Calu3 (cell line): ENCODE results near the gene SENP5. TPM values are rescaled to one million over a fixed set of nuclear protein-coding genes. Genes with fewer than 3 reads are reported as not detected.
"Not testable (repeated sequence)": the region's sequence is repeated elsewhere in the genome, so short reads cannot be mapped to it uniquely, and the experiment has no call there.

Source experiments
- BruUV-seq: library from RNA; stranded (reverse); fragments of 400-500 nt; replicated peaks from 2 replicates; lab custom pipeline; 2021; lab: Mats Ljungman, UMichigan
- CTCF ChIA-PET: fragments of 300-600 bp; sonication (Branson Sonifier 250); formaldehyde crosslinking; loops from one replicate; lab custom pipeline; 2022; ENCODE audit warnings: antibody characterized with exemption; lab: Charles Lee
- DNase-seq: peaks from one replicate; pipeline ENCODE4 v3.0.0; 2022
- H3K27ac Mint-ChIP-seq: one replicate; pipeline ENCODE4 v1.8.0; 2022; ENCODE audit warnings: mixed read lengths; ENCODE audit not compliant: unreplicated experiment
- H3K27me3 Mint-ChIP-seq: one replicate; pipeline ENCODE4 v1.8.0; 2022; ENCODE audit warnings: mixed read lengths; ENCODE audit not compliant: unreplicated experiment
- H3K36me3 Mint-ChIP-seq: one replicate; pipeline ENCODE4 v1.8.0; 2022; ENCODE audit warnings: mild to moderate bottlenecking, moderate library complexity, mixed read lengths; ENCODE audit not compliant: insufficient read depth, unreplicated experiment
- H3K4me1 Mint-ChIP-seq: one replicate; pipeline ENCODE4 v1.8.0; 2022; ENCODE audit warnings: mild to moderate bottlenecking, low read depth, mixed read lengths; ENCODE audit not compliant: unreplicated experiment
- H3K4me3 Mint-ChIP-seq: one replicate; pipeline ENCODE4 v1.8.0; 2022; ENCODE audit warnings: mild to moderate bottlenecking, low read depth, moderate library complexity, mixed read lengths; ENCODE audit not compliant: unreplicated experiment
- H3K9me3 Mint-ChIP-seq: one replicate; pipeline ENCODE4 v1.8.0; 2022; ENCODE audit warnings: low read depth, mixed read lengths; ENCODE audit not compliant: unreplicated experiment
- intact Hi-C: fragments of 100-400 bp; cut with micrococcal nuclease; formaldehyde crosslinking; loops from one replicate; pipeline ENCODE4 v1.10.0; 2022; ENCODE audit not compliant: unreplicated experiment
- total RNA-seq: library from RNA; stranded (reverse); gene quantifications from 2 replicates; pipeline ENCODE4 v1.2.3, GENCODE V29; 2022
- TF ChIP-seq, protein P1 (sequence below): fragments of 200-600 bp; IDR thresholded peaks from one replicate; pipeline ENCODE4 v1.8.0; 2022; ENCODE audit warnings: antibody characterized with exemption; ENCODE audit not compliant: unreplicated experiment

SENP5 gene
- total RNA-seq, 1 experiment from 2014 or later, result 35.2 TPM

DNA sequence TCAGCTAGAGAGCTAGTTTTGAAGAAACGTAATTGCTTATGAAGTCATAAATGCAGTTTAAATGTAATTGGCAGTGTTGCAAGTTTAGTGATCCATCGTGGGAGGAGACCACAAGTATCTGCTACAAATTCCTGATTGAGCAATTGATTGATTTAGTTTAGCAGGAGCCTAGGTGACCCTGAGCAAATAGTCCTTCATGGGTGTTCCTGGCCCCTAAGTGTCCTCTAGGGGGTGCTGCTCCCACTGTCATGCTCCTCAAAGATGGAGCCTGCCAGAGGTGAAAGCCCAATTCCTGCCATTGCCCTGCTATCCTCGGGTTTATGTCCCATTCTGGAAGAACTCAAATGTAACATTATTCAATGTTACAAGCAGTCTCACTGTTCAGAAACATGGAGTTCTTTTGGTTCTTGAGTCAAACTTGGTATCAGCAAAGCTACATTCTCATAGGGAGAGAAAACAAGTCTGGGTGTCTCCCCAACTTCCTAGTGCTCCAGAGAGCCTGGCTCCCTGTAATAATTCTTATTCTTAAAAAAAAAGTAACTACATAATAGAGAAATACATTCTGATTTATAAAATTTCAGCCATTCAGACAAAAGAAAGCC lies 29.8 kb upstream of the SENP5 start:
- no peak overlapping the region for H3K27ac Mint-ChIP-seq
- CTCF ChIA-PET, result no interaction called here
- BruUV-seq, result no TSS peak
- TF ChIP-seq, protein P1, sequence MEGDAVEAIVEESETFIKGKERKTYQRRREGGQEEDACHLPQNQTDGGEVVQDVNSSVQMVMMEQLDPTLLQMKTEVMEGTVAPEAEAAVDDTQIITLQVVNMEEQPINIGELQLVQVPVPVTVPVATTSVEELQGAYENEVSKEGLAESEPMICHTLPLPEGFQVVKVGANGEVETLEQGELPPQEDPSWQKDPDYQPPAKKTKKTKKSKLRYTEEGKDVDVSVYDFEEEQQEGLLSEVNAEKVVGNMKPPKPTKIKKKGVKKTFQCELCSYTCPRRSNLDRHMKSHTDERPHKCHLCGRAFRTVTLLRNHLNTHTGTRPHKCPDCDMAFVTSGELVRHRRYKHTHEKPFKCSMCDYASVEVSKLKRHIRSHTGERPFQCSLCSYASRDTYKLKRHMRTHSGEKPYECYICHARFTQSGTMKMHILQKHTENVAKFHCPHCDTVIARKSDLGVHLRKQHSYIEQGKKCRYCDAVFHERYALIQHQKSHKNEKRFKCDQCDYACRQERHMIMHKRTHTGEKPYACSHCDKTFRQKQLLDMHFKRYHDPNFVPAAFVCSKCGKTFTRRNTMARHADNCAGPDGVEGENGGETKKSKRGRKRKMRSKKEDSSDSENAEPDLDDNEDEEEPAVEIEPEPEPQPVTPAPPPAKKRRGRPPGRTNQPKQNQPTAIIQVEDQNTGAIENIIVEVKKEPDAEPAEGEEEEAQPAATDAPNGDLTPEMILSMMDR, result peak; percentile 52
- no peaks in the 10 kb centered on the region for H3K4me1 Mint-ChIP-seq
- peaks cover 6% of the 10 kb centered on the region for H3K36me3 Mint-ChIP-seq
- no peak overlapping the region for H3K4me3 Mint-ChIP-seq
- intact Hi-C loops, result loop anchor here (5.0 kb wide), 1 partner anchor 104 kb away; the partner anchor contains the start of gene NCBP2
- DNase-seq, result peak; percentile 58
- H3K27me3 Mint-ChIP-seq, result no peaks in the 10 kb centered on the region
- no peaks in the 10 kb centered on the region for H3K9me3 Mint-ChIP-seq

DNA sequence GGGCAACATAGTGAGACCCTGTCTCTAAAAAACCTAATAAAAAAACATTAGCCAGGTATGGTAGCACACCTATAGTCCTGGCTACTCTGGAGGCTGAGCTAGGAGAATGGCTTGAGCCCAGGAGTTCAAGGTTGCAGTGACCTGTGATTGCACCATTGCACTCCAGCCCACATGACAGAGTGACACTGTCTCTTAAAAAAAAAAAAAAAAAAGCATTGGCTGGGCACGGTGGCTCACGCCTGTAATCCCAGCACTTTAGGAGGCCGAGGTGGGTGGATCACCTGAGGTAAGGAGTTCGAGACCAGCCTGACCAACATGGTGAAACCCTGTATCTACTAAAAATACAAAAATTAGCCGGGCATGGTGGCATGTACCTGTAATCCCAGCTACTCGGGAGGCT lies 28.4 kb upstream of the SENP5 start:
- H3K9me3 Mint-ChIP-seq, BruUV-seq, H3K4me1 Mint-ChIP-seq, CTCF ChIA-PET, H3K27ac Mint-ChIP-seq, H3K4me3 Mint-ChIP-seq, DNase-seq, H3K36me3 Mint-ChIP-seq, H3K27me3 Mint-ChIP-seq: not testable (repeated sequence)
- intact Hi-C loops, result loop anchor here (5.0 kb wide), 1 partner anchor 103 kb away; the partner anchor contains the start of gene NCBP2

DNA sequence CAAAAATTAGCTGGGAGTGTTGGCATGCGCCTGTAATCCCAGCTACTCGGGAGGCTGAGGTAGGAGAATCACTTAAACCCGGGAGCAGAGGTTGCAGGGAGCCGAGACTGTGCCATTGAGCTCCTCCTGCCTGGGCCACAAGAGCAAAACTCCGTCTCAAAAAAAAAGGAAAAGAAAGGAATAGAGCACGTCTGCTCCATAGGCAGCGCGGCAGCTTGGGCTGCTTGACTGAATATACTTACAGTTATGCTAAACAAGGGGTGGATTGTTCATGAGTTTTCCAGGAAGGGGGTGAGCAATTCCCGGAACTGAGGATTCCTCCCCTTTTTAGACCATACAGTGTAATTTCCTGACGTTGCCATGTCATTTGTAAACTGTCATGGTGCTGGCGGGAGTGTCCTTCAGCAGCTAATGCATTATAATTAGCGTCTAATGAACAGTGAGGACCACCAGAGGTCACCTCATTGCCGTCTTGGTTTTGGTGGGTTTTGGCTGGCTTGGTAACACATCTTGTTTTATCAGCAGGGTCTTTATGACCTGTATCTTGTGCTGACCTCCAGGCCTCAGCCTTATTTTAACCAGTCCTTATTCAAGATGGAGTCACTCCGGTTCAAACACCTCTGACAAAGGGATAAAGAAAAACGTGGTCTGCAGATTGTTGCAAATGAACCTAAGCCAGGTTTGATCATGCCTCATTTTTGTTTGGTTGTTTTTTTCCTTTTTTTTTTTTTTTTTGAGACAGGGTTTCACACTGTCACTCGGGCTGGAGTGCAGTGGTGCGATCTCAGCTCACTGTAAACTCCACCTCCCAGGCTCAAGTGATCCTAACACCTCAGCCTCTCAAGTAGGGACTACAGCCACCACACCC lies 24.9 kb upstream of the SENP5 start:
- Mint-ChIP-seq H3K27ac (no peak overlapping the region), H3K9me3 (no peaks in the 10 kb centered on the region), H3K36me3 (no peaks in the 10 kb centered on the region), H3K4me3 (no peak overlapping the region), H3K4me1 (no peaks in the 10 kb centered on the region), H3K27me3 (no peaks in the 10 kb centered on the region)
- TF ChIP-seq, protein P1, result no peak
- intact Hi-C loops, result no loop called here
- BruUV-seq, result no TSS peak
- DNase-seq, result no peak
- CTCF ChIA-PET, result interaction anchor here (0.7 kb wide), 1 partner anchor 37 kb away, joined by 3 read pairs; no protein-coding TSS in a partner anchor

DNA sequence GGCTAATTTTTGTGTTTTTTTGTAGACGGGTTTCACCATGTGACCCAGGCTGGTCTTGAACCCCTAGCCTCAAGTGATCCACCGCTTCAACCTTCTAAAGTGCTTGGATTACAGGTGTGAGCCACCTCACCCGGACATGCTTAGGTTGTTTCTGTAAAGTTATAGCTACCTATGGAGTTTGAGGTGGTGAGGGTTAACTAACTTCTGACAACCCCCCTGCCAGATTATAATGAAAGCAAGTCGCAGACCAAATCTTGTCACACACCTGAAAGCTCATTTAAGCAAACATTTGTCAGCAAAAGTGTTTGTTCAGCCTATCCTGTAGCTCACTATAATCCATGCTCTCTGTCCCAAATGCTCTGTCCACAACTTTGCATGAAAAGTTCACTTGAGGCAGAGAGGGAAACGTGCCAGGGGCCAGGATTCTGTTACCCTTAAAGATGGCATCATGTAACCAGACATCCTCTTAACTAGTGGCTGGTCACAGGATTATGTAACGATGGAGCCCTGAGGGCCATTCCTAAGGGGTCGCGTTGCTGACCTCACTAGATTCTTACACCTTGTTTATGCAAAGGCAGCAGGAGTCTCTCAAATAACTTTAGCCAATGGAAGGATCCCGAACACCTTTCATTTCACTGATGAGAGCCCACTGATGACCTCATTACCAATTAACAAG lies 24.1 kb upstream of the SENP5 start:
- no peak overlapping the region for H3K4me3 Mint-ChIP-seq
- intact Hi-C loops, result no loop called here
- BruUV-seq, result no TSS peak
- H3K27ac Mint-ChIP-seq, result no peak overlapping the region
- CTCF ChIA-PET, result interaction anchor here (0.7 kb wide), 1 partner anchor 37 kb away, joined by 3 read pairs; no protein-coding TSS in a partner anchor
- TF ChIP-seq, protein P1, result no peak
- no peaks in the 10 kb centered on the region for H3K36me3 Mint-ChIP-seq
- no peaks in the 10 kb centered on the region for H3K9me3 Mint-ChIP-seq
- DNase-seq, result no peak
- no peaks in the 10 kb centered on the region for H3K4me1 Mint-ChIP-seq
- no peaks in the 10 kb centered on the region for H3K27me3 Mint-ChIP-seq

DNA sequence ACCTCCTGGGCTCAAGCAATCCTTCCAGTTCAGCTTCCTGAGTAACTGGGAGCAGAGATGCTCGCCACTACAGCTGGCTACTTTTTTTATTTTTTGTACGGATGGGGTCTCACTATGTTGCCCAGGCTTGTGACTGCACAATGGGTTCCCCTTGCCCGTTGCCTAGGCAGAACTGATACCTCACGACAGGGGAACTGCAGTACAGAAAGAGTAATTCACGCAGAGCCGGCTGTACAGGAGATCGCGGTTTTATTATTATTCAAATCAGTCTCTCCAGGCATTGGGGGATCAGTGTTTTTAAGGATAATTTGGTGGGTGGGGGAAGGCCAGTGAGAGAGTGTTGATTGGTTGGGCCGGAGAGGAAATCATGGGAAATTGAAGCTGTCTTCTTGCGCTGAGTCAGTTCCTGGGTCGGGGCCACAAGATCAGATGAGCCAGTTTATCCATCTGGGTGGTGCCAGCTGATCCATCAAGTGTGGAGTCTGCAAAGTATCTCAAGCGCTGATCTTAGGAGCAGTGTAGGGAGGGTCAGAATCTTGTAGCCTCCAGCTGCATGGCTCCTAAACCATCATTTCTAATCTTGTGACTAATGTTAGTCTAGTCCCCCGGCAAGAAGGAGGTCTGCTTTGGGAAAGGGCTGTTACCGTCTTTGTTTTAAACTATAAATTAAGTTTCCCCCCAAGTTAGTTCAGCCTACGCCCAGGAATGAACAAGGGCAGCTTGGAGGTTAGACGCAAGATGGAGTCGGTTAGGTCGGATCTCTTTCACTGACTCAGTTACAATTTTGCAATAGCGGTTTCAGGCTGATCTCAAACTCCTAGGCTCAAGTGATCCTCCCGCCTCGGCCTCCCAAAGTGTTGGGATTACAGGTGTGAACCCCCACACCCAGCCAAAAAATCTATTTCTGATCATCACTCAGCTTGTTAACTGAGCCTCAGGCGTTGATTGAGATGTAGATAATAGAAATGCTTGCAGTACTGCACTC lies 23.2 kb upstream of the SENP5 start:
- H3K4me1 Mint-ChIP-seq, H3K27me3 Mint-ChIP-seq, intact Hi-C loops, H3K36me3 Mint-ChIP-seq, H3K9me3 Mint-ChIP-seq, H3K27ac Mint-ChIP-seq, H3K4me3 Mint-ChIP-seq, DNase-seq, CTCF ChIA-PET, BruUV-seq: not testable (repeated sequence)

DNA sequence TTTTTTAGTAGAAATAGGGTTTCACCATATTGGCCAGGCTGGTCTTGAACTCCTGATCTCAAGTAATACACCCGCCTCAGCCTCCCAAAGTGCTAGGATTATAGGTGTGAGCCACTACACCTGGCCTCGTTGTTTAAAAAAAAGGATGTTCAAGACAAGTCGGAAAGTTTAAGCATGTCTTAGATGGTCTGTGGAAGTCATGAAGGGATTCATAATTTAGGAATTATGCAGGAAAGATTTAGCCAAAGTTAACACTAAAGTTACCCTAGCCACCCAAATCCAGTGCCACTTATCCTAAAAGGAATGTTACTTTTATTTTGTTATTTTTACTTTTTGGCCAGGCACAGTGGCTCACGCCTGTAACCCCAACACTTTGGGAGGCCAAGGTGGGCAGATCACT lies 19.3 kb upstream of the SENP5 start:
- H3K27ac Mint-ChIP-seq, intact Hi-C loops, H3K4me3 Mint-ChIP-seq, CTCF ChIA-PET, H3K9me3 Mint-ChIP-seq, H3K27me3 Mint-ChIP-seq, H3K36me3 Mint-ChIP-seq, H3K4me1 Mint-ChIP-seq, BruUV-seq, DNase-seq: not testable (repeated sequence)
